Activated CD4-positive, alpha-beta memory T cell treated with anti-CD3 and anti-CD28 coated beads, Interleukin-2, amount 10 ng/mL, durations not matched to agents 7 days and 5 days (primary cell): ENCODE data around the gene KLHL7. TPM values are rescaled to one million over a fixed set of nuclear protein-coding genes. Genes with fewer than 3 reads are reported as not detected.

Experiments used
- total RNA-seq, 2 experiments: library from RNA; stranded (reverse); gene quantifications; one replicate each; pipeline ENCODE4 v1.2.3, GENCODE V29; 2021

KLHL7 gene
- total RNA-seq, 2 experiments from 2014 or later = 19.9 to 20.5 TPM

Other genes starting within 250 kb of the KLHL7 start
- gene HYCC1, start 91.7 kb upstream of the KLHL7 start, total RNA-seq = 100 to 1,000 TPM; 103 to 105 TPM
- gene NUP42, start 76.3 kb downstream of the KLHL7 start, total RNA-seq = 10 to 100 TPM; 33.0 to 33.8 TPM
- under 1 TPM; 0.28 to 0.38 TPM for gene GPNMB, start 141.0 kb downstream of the KLHL7 start, total RNA-seq
- gene MALSU1, start 193.6 kb downstream of the KLHL7 start, total RNA-seq = 10 to 100 TPM; 49.8 to 51.8 TPM